Uterus (tissue), 4 donors: ENCODE results near the gene CD163. TPM values are rescaled to one million over a fixed set of nuclear protein-coding genes. Genes with fewer than 3 reads are reported as not detected.

ENCODE experiments used
- DNase-seq, 2 donors: peaks; one replicate each; pipeline ENCODE4 v3.0.0-alpha.2; 2019 to 2020
- H3K27ac ChIP-seq, 2 donors: fragments of 200-600 bp; sonication (generic); 1 replicate in 1 of 2; 2 replicates in 1 of 2; pipeline ENCODE4 v1.5.1; 2016 to 2018
- H3K27me3 ChIP-seq, 2 donors: fragments of 200-600 bp; sonication (generic); one replicate each; pipeline ENCODE4 v1.5.1; 2018 to 2019; ENCODE audit warnings: control low read depth in 1 of 2
- H3K36me3 ChIP-seq, 2 donors: fragments of 200-600 bp; sonication (generic); one replicate each; pipeline ENCODE4 v1.5.1; 2019; ENCODE audit warnings: control low read depth in 1 of 2
- H3K4me1 ChIP-seq, 2 donors: fragments of 200-600 bp; sonication (generic); one replicate each; pipeline ENCODE4 v1.5.1; 2018 to 2019; ENCODE audit warnings: control low read depth in 1 of 2
- H3K4me3 ChIP-seq, 2 donors: fragments of 200-600 bp; sonication (generic); 1 replicate in 1 of 2; 2 replicates in 1 of 2; pipeline ENCODE4 v1.5.1; 2018 to 2019; ENCODE audit warnings: mild to moderate bottlenecking in 1 of 2
- H3K9me3 ChIP-seq, 2 donors: fragments of 200-600 bp; sonication (generic); one replicate each; pipeline ENCODE4 v1.5.1; 2019; ENCODE audit warnings: control low read depth in 1 of 2
- CTCF ChIP-seq, 4 experiments: fragments of 200-600 bp in 2 of 4; fragments of 450-650 bp in 2 of 4; sonication (generic) in 2 of 4; IDR thresholded peaks; one replicate each; pipeline ENCODE4 v1.5.1; 2016 to 2019; ENCODE audit warnings: antibody characterized with exemption in 4 of 4, mild to moderate bottlenecking in 2 of 4, moderate library complexity in 1 of 4
- POLR2A ChIP-seq, 2 donors: fragments of 450-650 bp; IDR thresholded peaks; one replicate each; pipeline ENCODE4 v1.6.1; 2016; ENCODE audit warnings: antibody characterized with exemption in 2 of 2, mild to moderate bottlenecking in 1 of 2, moderate library complexity in 1 of 2
- intact Hi-C: fragments of 100-400 bp; cut with DNase I; formaldehyde crosslinking; loops from one replicate; pipeline ENCODE4 v1.15.1; 2023; ENCODE audit warnings: low total_unique reads
- total RNA-seq, 4 donors: library from RNA; depleted of rRNA in 3 of 4; stranded (reverse); fragments of >200 nt in 3 of 4; gene quantifications; one replicate each; pipeline versions ENCODE4 v1.1.0 to v1.2.4, GENCODE V29; 2014 to 2023
- donor health status: DM: yes; HTN: yes; CAD: no.

The CD163 gene
- total RNA-seq, 4 donors from 2014 or later: 15.2 to 203 (median 74.8) TPM

- intact Hi-C loops: no loop called here
- Histone ChIP-seq H3K36me3 (no peaks in the 10 kb centered on the region), H3K4me3 (no peak overlapping the region), H3K4me1 (no peaks in the 10 kb centered on the region), H3K9me3 (no peaks in the 10 kb centered on the region), H3K27ac (no peak overlapping the region), H3K27me3 (no peaks in the 10 kb centered on the region)
- no peak for TF ChIP-seq POLR2A (IDR thresholded peaks at IDR 0.05)
- no peak for TF ChIP-seq CTCF (IDR thresholded peaks at IDR 0.05)
- no peak for DNase-seq
Measured at GRCh38 chr12:7496451-7496850, 7.1 kb downstream of the CD163 start.

- Histone ChIP-seq H3K36me3 (no peaks in the 10 kb centered on the region), H3K4me1 (no peaks in the 10 kb centered on the region), H3K27ac (no peak overlapping the region), H3K27me3 (no peaks in the 10 kb centered on the region), H3K4me3 (no peak overlapping the region), H3K9me3 (no peaks in the 10 kb centered on the region)
- intact Hi-C loops: no loop called here
- no peak for DNase-seq
- TF ChIP-seq CTCF (IDR thresholded peaks at IDR 0.05) (no peak), POLR2A (IDR thresholded peaks at IDR 0.05) (no peak)
Measured at GRCh38 chr12:7495136-7495535, 8.4 kb downstream of the CD163 start.

- Histone ChIP-seq H3K9me3 (no peaks in the 10 kb centered on the region), H3K4me3 (no peak overlapping the region), H3K4me1 (no peaks in the 10 kb centered on the region), H3K27ac (no peak overlapping the region), H3K36me3 (no peaks in the 10 kb centered on the region), H3K27me3 (no peaks in the 10 kb centered on the region)
- intact Hi-C loops: no loop called here
- no peak for DNase-seq
- TF ChIP-seq POLR2A (IDR thresholded peaks at IDR 0.05) (no peak), CTCF (IDR thresholded peaks at IDR 0.05) (no peak)
Measured at GRCh38 chr12:7493006-7493405, 10.6 kb downstream of the CD163 start.

GRCh38 chr12:7486512-7486911, 17.1 kb downstream of the CD163 start:
- DNase-seq: no peak
- H3K27me3 ChIP-seq: no peaks in the 10 kb centered on the region
- H3K27ac ChIP-seq: no peak overlapping the region
- TF ChIP-seq CTCF (IDR thresholded peaks at IDR 0.05) (no peak), POLR2A (IDR thresholded peaks at IDR 0.05) (no peak)
- H3K9me3 ChIP-seq: no peaks in the 10 kb centered on the region
- intact Hi-C loops: no loop called here
- H3K36me3 ChIP-seq: no peaks in the 10 kb centered on the region
- no peak overlapping the region for H3K4me3 ChIP-seq
- H3K4me1 ChIP-seq: no peaks in the 10 kb centered on the region

- H3K27ac ChIP-seq: no peak overlapping the region
- intact Hi-C loops: no loop called here
- no peaks in the 10 kb centered on the region for H3K27me3 ChIP-seq
- TF ChIP-seq POLR2A (IDR thresholded peaks at IDR 0.05) (no peak), CTCF (IDR thresholded peaks at IDR 0.05) (no peak)
- H3K9me3 ChIP-seq: no peaks in the 10 kb centered on the region
- H3K36me3 ChIP-seq: no peaks in the 10 kb centered on the region
- no peak overlapping the region for H3K4me3 ChIP-seq
- no peak for DNase-seq
- no peaks in the 10 kb centered on the region for H3K4me1 ChIP-seq
Measured at GRCh38 chr12:7485095-7485494, 18.5 kb downstream of the CD163 start.
